HEK293 (cell line): ENCODE results near the gene CRP.

Experiments used
- CTCF ChIA-PET: fragments of 350-600 bp; formaldehyde crosslinking; extraction: SDS; loops from one replicate; lab custom pipeline; 2021; ENCODE audit warnings: antibody characterized with exemption; lab: Yijun Ruan, JAX
- POLR2A ChIA-PET: fragments of 300-600 bp; formaldehyde crosslinking; extraction: SDS; loops from one replicate; lab custom pipeline; 2020; ENCODE audit warnings: antibody characterized with exemption, inconsistent platforms; lab: Yijun Ruan, JAX
- H3K27ac ChIP-seq: fragments of 200-500 bp; sonication (Bioruptor generic); 2 replicates; pipeline ENCODE4 v1.5.1; 2014; ENCODE audit warnings: low read depth, low read length, control low read depth, inconsistent platforms; ENCODE audit errors: extremely low read depth
- H3K36me3 ChIP-seq, 2 experiments: fragments of 200-500 bp in 1 of 2; sonication (Bioruptor generic) in 1 of 2; 1 replicate in 1 of 2; 2 replicates in 1 of 2; pipeline ENCODE4 v1.5.1; 2014 to 2017; ENCODE audit warnings: inconsistent platforms in 2 of 2, low read length in 2 of 2; ENCODE audit not compliant: control insufficient read depth in 2 of 2, insufficient read depth in 1 of 2
- H3K4me1 ChIP-seq: fragments of 200-500 bp; sonication (Bioruptor generic); 2 replicates; pipeline ENCODE4 v1.5.1; 2014; ENCODE audit warnings: mild to moderate bottlenecking, low read length, inconsistent platforms; ENCODE audit not compliant: control insufficient read depth, insufficient read depth
- H3K4me3 ChIP-seq: 2 replicates; pipeline ENCODE4 v1.5.1; 2011; ENCODE audit warnings: low read depth, mild to moderate bottlenecking, control low read depth, low read length, moderate library complexity
- H3K9me3 ChIP-seq: fragments of 200-500 bp; sonication (Bioruptor generic); 2 replicates; pipeline ENCODE4 v1.5.1; 2014; ENCODE audit warnings: low read depth, low read length, inconsistent platforms; ENCODE audit not compliant: control insufficient read depth, insufficient read depth
- ATF2 ChIP-seq: fragments of 450-650 bp; formaldehyde crosslinking; IDR thresholded peaks from 2 replicates; pipeline ENCODE4 v1.5.1; 2016; ENCODE audit warnings: missing biosample characterization, missing genetic modification characterization, low read depth
- EGR2 ChIP-seq: fragments of 450-650 bp; formaldehyde crosslinking; IDR thresholded peaks from 2 replicates; pipeline ENCODE4 v1.5.1; 2016; ENCODE audit warnings: low read depth, missing biosample characterization, missing genetic modification characterization
- ELK4 ChIP-seq: IDR thresholded peaks from 2 replicates; pipeline ENCODE4 v1.6.1; 2011; ENCODE audit warnings: mild to moderate bottlenecking, low read depth, low read length, borderline replicate concordance
- GFI1B ChIP-seq: fragments of 450-650 bp; formaldehyde crosslinking; IDR thresholded peaks from 2 replicates; pipeline ENCODE4 v1.5.1; 2016; ENCODE audit warnings: missing biosample characterization, missing genetic modification characterization
- GLIS1 ChIP-seq: fragments of 450-650 bp; formaldehyde crosslinking; IDR thresholded peaks from 2 replicates; pipeline ENCODE4 v1.5.1; 2016; ENCODE audit warnings: missing biosample characterization, missing genetic modification characterization
- GLIS2 ChIP-seq: fragments of 450-650 bp; formaldehyde crosslinking; IDR thresholded peaks from 2 replicates; pipeline ENCODE4 v1.5.1; 2016; ENCODE audit warnings: missing biosample characterization, missing genetic modification characterization
- HOXA7 ChIP-seq: sonication (generic); formaldehyde crosslinking; IDR thresholded peaks from 2 replicates; pipeline ENCODE4 v1.8.1; 2022; ENCODE audit warnings: missing genetic modification reagents, borderline replicate concordance
- MEIS1 ChIP-seq: sonication (generic); formaldehyde crosslinking; IDR thresholded peaks from 2 replicates; pipeline ENCODE4 v1.8.1; 2022; ENCODE audit warnings: missing genetic modification reagents, mild to moderate bottlenecking, borderline replicate concordance
- PRDM1 ChIP-seq: fragments of 450-650 bp; formaldehyde crosslinking; IDR thresholded peaks from 2 replicates; pipeline ENCODE4; 2016; ENCODE audit warnings: missing biosample characterization, missing genetic modification characterization
- ZBTB10 ChIP-seq: fragments of 450-650 bp; formaldehyde crosslinking; IDR thresholded peaks from 2 replicates; pipeline ENCODE4 v1.5.1; 2016; ENCODE audit warnings: missing biosample characterization, missing genetic modification characterization
- ZBTB26 ChIP-seq: fragments of 450-650 bp; formaldehyde crosslinking; optimal IDR thresholded peaks from 2 replicates; pipeline ENCODE3; 2016; ENCODE audit warnings: missing biosample characterization, mild to moderate bottlenecking, missing genetic modification characterization
- ZNF214 ChIP-seq: fragments of 450-650 bp; formaldehyde crosslinking; IDR thresholded peaks from 2 replicates; pipeline ENCODE4 v1.5.1; 2017; ENCODE audit warnings: missing biosample characterization, mild to moderate bottlenecking, missing genetic modification characterization, borderline replicate concordance
- ZNF302 ChIP-seq: fragments of 450-650 bp; formaldehyde crosslinking; IDR thresholded peaks from 2 replicates; pipeline ENCODE4 v1.5.1; 2016; ENCODE audit warnings: missing biosample characterization, missing genetic modification characterization, low read depth
- ZNF324 ChIP-seq: fragments of 450-650 bp; formaldehyde crosslinking; IDR thresholded peaks from 2 replicates; pipeline ENCODE4 v1.5.1; 2016; ENCODE audit warnings: missing biosample characterization, missing genetic modification characterization
- ZNF341 ChIP-seq: fragments of 450-650 bp; formaldehyde crosslinking; IDR thresholded peaks from 2 replicates; pipeline ENCODE4; 2016; ENCODE audit warnings: low read depth, missing biosample characterization, missing genetic modification characterization
- ZNF391 ChIP-seq: fragments of 450-650 bp; formaldehyde crosslinking; IDR thresholded peaks from 2 replicates; pipeline ENCODE4 v1.5.1; 2016; ENCODE audit warnings: low read depth, missing biosample characterization, missing genetic modification characterization, borderline replicate concordance
- ZNF501 ChIP-seq: fragments of 450-650 bp; formaldehyde crosslinking; IDR thresholded peaks from 2 replicates; pipeline ENCODE4 v1.5.1; 2016; ENCODE audit warnings: missing biosample characterization, missing genetic modification characterization
- ZNF544 ChIP-seq: fragments of 450-650 bp; formaldehyde crosslinking; IDR thresholded peaks from 2 replicates; pipeline ENCODE4 v1.5.0; 2017; ENCODE audit warnings: missing biosample characterization, missing genetic modification characterization
- ZNF558 ChIP-seq: fragments of 450-650 bp; formaldehyde crosslinking; IDR thresholded peaks from 2 replicates; pipeline ENCODE4 v1.5.1; 2016; ENCODE audit warnings: missing biosample characterization, missing genetic modification characterization
- ZNF610 ChIP-seq: fragments of 450-650 bp; formaldehyde crosslinking; IDR thresholded peaks from 2 replicates; pipeline ENCODE4 v1.5.1; 2016; ENCODE audit warnings: missing biosample characterization, missing genetic modification characterization, borderline replicate concordance
- ZNF623 ChIP-seq: fragments of 450-650 bp; formaldehyde crosslinking; IDR thresholded peaks from 2 replicates; pipeline ENCODE4 v1.5.1; 2016; ENCODE audit warnings: missing biosample characterization, missing genetic modification characterization
- ZNF624 ChIP-seq: fragments of 450-650 bp; formaldehyde crosslinking; IDR thresholded peaks from 2 replicates; pipeline ENCODE4 v1.5.1; 2017; ENCODE audit warnings: missing biosample characterization, missing genetic modification characterization
- ZNF629 ChIP-seq: fragments of 450-650 bp; formaldehyde crosslinking; IDR thresholded peaks from 2 replicates; pipeline ENCODE4 v1.5.1; 2017; ENCODE audit warnings: missing biosample characterization, missing genetic modification characterization
- ZNF837 ChIP-seq: fragments of 450-650 bp; formaldehyde crosslinking; IDR thresholded peaks from 2 replicates; pipeline ENCODE4 v1.5.1; 2016; ENCODE audit warnings: missing biosample characterization, missing genetic modification characterization
- ZSCAN23 ChIP-seq: fragments of 450-650 bp; formaldehyde crosslinking; IDR thresholded peaks from 2 replicates; pipeline ENCODE4 v1.5.1; 2016; ENCODE audit warnings: missing biosample characterization, missing genetic modification characterization
- ZSCAN30 ChIP-seq: fragments of 450-650 bp; IDR thresholded peaks from 2 replicates; pipeline ENCODE4 v1.5.1; 2018; ENCODE audit warnings: missing biosample characterization, mild to moderate bottlenecking, missing genetic modification characterization, moderate library complexity

Gene CRP

GRCh38 chr1:159712080-159712479 lies 2.3 kb downstream of the CRP start (continued):
- no peak for TF ChIP-seq ZBTB26 (tag by site-specific recombination)
- TF ChIP-seq GFI1B (tag by site-specific recombination), result no peak
- no peak for TF ChIP-seq ZNF544 (tag by site-specific recombination)
- no peak for TF ChIP-seq ZNF610 (tag by site-specific recombination)
- TF ChIP-seq ZSCAN23 (tag by site-specific recombination), result no peak

GRCh38 chr1:159707472-159708260 lies 6.7 kb downstream of the CRP start:
- H3K4me1 ChIP-seq, result no peaks in the 10 kb centered on the region
- ChIA-PET POLR2A (no interaction called here), CTCF (interaction anchor here (0.6 kb wide), 1 partner anchor 73 kb away, joined by 3 read pairs; the partner anchor contains the start of gene DUSP23)
- no peaks in the 10 kb centered on the region for H3K9me3 ChIP-seq
- H3K27ac ChIP-seq, result no peak overlapping the region
- no peaks in the 10 kb centered on the region for H3K36me3 ChIP-seq
- TF ChIP-seq EGR2 (tag by site-specific recombination) (no peak), GLIS1 (tag by site-specific recombination) (no peak), ZNF624 (no peak), ZNF623 (tag by site-specific recombination) (no peak), ELK4 (no peak), ZNF558 (tag by site-specific recombination) (no peak), ATF2 (tag by site-specific recombination) (no peak), ZNF501 (tag by site-specific recombination) (no peak)
- no peak overlapping the region for H3K4me3 ChIP-seq

- CTCF ChIA-PET, result interaction anchor here (0.9 kb wide), 1 partner anchor 30 kb away, joined by 3 read pairs; no protein-coding TSS in a partner anchor
These were observed 8.5 kb downstream of the CRP start for GRCh38 chr1:159705904-159706256.

More at GRCh38 chr1:159705904-159706256, 8.5 kb downstream of the CRP start:
- TF ChIP-seq ZNF391 (tag by site-specific recombination), result no peak
- no peak for TF ChIP-seq ZNF214 (tag by site-specific recombination)
- no peak for TF ChIP-seq ZNF324
- no peak for TF ChIP-seq HOXA7 (CRISPR knock-in tag)
- no peak for TF ChIP-seq ZNF341 (tag by site-specific recombination)
- TF ChIP-seq ZNF302 (tag by site-specific recombination), result no peak
- TF ChIP-seq GLIS2 (tag by site-specific recombination), result no peak
- TF ChIP-seq ZNF629, result no peak
- TF ChIP-seq ZBTB10 (tag by site-specific recombination), result no peak
- no peak for TF ChIP-seq MEIS1 (CRISPR knock-in tag)
- TF ChIP-seq PRDM1, result no peak
- TF ChIP-seq ZNF837 (tag by site-specific recombination), result no peak
- no peak for TF ChIP-seq ZSCAN30 (tag by site-specific recombination)
- TF ChIP-seq ZBTB26 (tag by site-specific recombination), result no peak
- H3K27ac ChIP-seq, result no peak overlapping the region
- no peaks in the 10 kb centered on the region for H3K4me1 ChIP-seq
- H3K4me3 ChIP-seq, result no peak overlapping the region
- no peaks in the 10 kb centered on the region for H3K36me3 ChIP-seq
- no peaks in the 10 kb centered on the region for H3K9me3 ChIP-seq
- POLR2A ChIA-PET, result no interaction called here
